HEK293 (cell line): ENCODE data around the gene ATP8A2.

Source experiments
- CTCF ChIA-PET: fragments of 350-600 bp; formaldehyde crosslinking; extraction: SDS; loops from one replicate; lab custom pipeline; 2021; ENCODE audit warnings: antibody characterized with exemption; lab: Yijun Ruan, JAX
- POLR2A ChIA-PET: fragments of 300-600 bp; formaldehyde crosslinking; extraction: SDS; loops from one replicate; lab custom pipeline; 2020; ENCODE audit warnings: antibody characterized with exemption, inconsistent platforms; lab: Yijun Ruan, JAX
- H3K27ac ChIP-seq: fragments of 200-500 bp; sonication (Bioruptor generic); 2 replicates; pipeline ENCODE4 v1.5.1; 2014; ENCODE audit warnings: low read depth, low read length, control low read depth, inconsistent platforms; ENCODE audit errors: extremely low read depth
- H3K36me3 ChIP-seq, 2 experiments: fragments of 200-500 bp in 1 of 2; sonication (Bioruptor generic) in 1 of 2; 1 replicate in 1 of 2; 2 replicates in 1 of 2; pipeline ENCODE4 v1.5.1; 2014 to 2017; ENCODE audit warnings: inconsistent platforms in 2 of 2, low read length in 2 of 2; ENCODE audit not compliant: control insufficient read depth in 2 of 2, insufficient read depth in 1 of 2
- H3K4me1 ChIP-seq: fragments of 200-500 bp; sonication (Bioruptor generic); 2 replicates; pipeline ENCODE4 v1.5.1; 2014; ENCODE audit warnings: mild to moderate bottlenecking, low read length, inconsistent platforms; ENCODE audit not compliant: control insufficient read depth, insufficient read depth
- H3K4me3 ChIP-seq: 2 replicates; pipeline ENCODE4 v1.5.1; 2011; ENCODE audit warnings: low read depth, mild to moderate bottlenecking, control low read depth, low read length, moderate library complexity
- H3K9me3 ChIP-seq: fragments of 200-500 bp; sonication (Bioruptor generic); 2 replicates; pipeline ENCODE4 v1.5.1; 2014; ENCODE audit warnings: low read depth, low read length, inconsistent platforms; ENCODE audit not compliant: control insufficient read depth, insufficient read depth
- BCL11A ChIP-seq: fragments of 450-650 bp; formaldehyde crosslinking; IDR thresholded peaks from 2 replicates; pipeline ENCODE4 v1.5.1; 2016; ENCODE audit warnings: low read depth, missing biosample characterization, missing genetic modification characterization
- GLIS1 ChIP-seq: fragments of 450-650 bp; formaldehyde crosslinking; IDR thresholded peaks from 2 replicates; pipeline ENCODE4 v1.5.1; 2016; ENCODE audit warnings: missing biosample characterization, missing genetic modification characterization
- HIC1 ChIP-seq: fragments of 450-650 bp; formaldehyde crosslinking; IDR thresholded peaks from 2 replicates; pipeline ENCODE4 v1.5.1; 2016; ENCODE audit warnings: missing biosample characterization, missing genetic modification characterization
- IKZF3 ChIP-seq: fragments of 450-650 bp; IDR thresholded peaks from 2 replicates; pipeline ENCODE4 v1.5.0; 2018; ENCODE audit warnings: missing biosample characterization, mild to moderate bottlenecking, missing genetic modification characterization, moderate library complexity
- KLF8 ChIP-seq: fragments of 450-650 bp; formaldehyde crosslinking; IDR thresholded peaks from 2 replicates; pipeline ENCODE4 v1.5.1; 2016; ENCODE audit warnings: missing biosample characterization, missing genetic modification characterization
- MEIS1 ChIP-seq: sonication (generic); formaldehyde crosslinking; IDR thresholded peaks from 2 replicates; pipeline ENCODE4 v1.8.1; 2022; ENCODE audit warnings: missing genetic modification reagents, mild to moderate bottlenecking, borderline replicate concordance
- SCRT2 ChIP-seq: fragments of 450-650 bp; formaldehyde crosslinking; IDR thresholded peaks from 2 replicates; pipeline ENCODE4 v1.5.1; 2016; ENCODE audit warnings: missing biosample characterization, missing genetic modification characterization
- TCF7L2 ChIP-seq: IDR thresholded peaks from 2 replicates; pipeline ENCODE4 v1.6.1; 2011; ENCODE audit warnings: low read depth, mild to moderate bottlenecking, inconsistent platforms, low read length, moderate library complexity, borderline replicate concordance
- TRIM28 ChIP-seq: IDR thresholded peaks from 2 replicates; pipeline ENCODE4 v1.6.1; 2011; ENCODE audit warnings: low read length, control low read depth, borderline replicate concordance
- ZFHX2 ChIP-seq: fragments of 450-650 bp; formaldehyde crosslinking; conservative IDR thresholded peaks from 2 replicates; pipeline ENCODE4 v1.5.1; 2016; ENCODE audit warnings: missing biosample characterization, missing genetic modification characterization
- ZIC2 ChIP-seq: fragments of 450-650 bp; formaldehyde crosslinking; IDR thresholded peaks from 2 replicates; pipeline ENCODE4 v1.5.1; 2016; ENCODE audit warnings: missing biosample characterization, missing genetic modification characterization
- ZNF140 ChIP-seq: fragments of 450-650 bp; formaldehyde crosslinking; IDR thresholded peaks from 2 replicates; pipeline ENCODE4 v1.5.1; 2016; ENCODE audit warnings: missing biosample characterization, missing genetic modification characterization
- ZNF146 ChIP-seq: fragments of 450-650 bp; formaldehyde crosslinking; IDR thresholded peaks from 2 replicates; pipeline ENCODE4 v1.5.1; 2016; ENCODE audit warnings: missing biosample characterization, missing genetic modification characterization
- ZNF169 ChIP-seq: fragments of 450-650 bp; formaldehyde crosslinking; IDR thresholded peaks from 2 replicates; pipeline ENCODE4 v1.5.1; 2016; ENCODE audit warnings: missing biosample characterization, missing genetic modification characterization
- ZNF239 ChIP-seq: fragments of 450-650 bp; formaldehyde crosslinking; IDR thresholded peaks from 2 replicates; pipeline ENCODE4 v1.5.1; 2016; ENCODE audit warnings: missing biosample characterization, missing genetic modification characterization
- ZNF324 ChIP-seq: fragments of 450-650 bp; formaldehyde crosslinking; IDR thresholded peaks from 2 replicates; pipeline ENCODE4 v1.5.1; 2016; ENCODE audit warnings: missing biosample characterization, missing genetic modification characterization
- ZNF433 ChIP-seq: fragments of 450-650 bp; formaldehyde crosslinking; IDR thresholded peaks from 2 replicates; pipeline ENCODE4 v1.5.1; 2016; ENCODE audit warnings: missing biosample characterization, missing genetic modification characterization, low read depth
- ZNF501 ChIP-seq: fragments of 450-650 bp; formaldehyde crosslinking; IDR thresholded peaks from 2 replicates; pipeline ENCODE4 v1.5.1; 2016; ENCODE audit warnings: missing biosample characterization, missing genetic modification characterization
- ZNF555 ChIP-seq: fragments of 450-650 bp; formaldehyde crosslinking; conservative IDR thresholded peaks from 2 replicates; pipeline ENCODE4 v1.5.1; 2017; ENCODE audit warnings: missing biosample characterization, mild to moderate bottlenecking, missing genetic modification characterization, inconsistent platforms
- ZNF600 ChIP-seq: fragments of 450-650 bp; formaldehyde crosslinking; IDR thresholded peaks from 2 replicates; pipeline ENCODE4 v1.5.1; 2016; ENCODE audit warnings: missing biosample characterization, missing genetic modification characterization
- ZNF626 ChIP-seq: fragments of 450-650 bp; sonication (Bioruptor Pico); formaldehyde crosslinking; IDR thresholded peaks from 2 replicates; pipeline ENCODE4 v1.5.1; 2018; ENCODE audit warnings: missing biosample characterization, missing genetic modification characterization, inconsistent platforms
- ZSCAN30 ChIP-seq: fragments of 450-650 bp; IDR thresholded peaks from 2 replicates; pipeline ENCODE4 v1.5.1; 2018; ENCODE audit warnings: missing biosample characterization, mild to moderate bottlenecking, missing genetic modification characterization, moderate library complexity
- ZSCAN5A ChIP-seq: fragments of 450-650 bp; formaldehyde crosslinking; IDR thresholded peaks from 2 replicates; pipeline ENCODE4 v1.5.1; 2016; ENCODE audit warnings: missing biosample characterization, missing genetic modification characterization

ATP8A2 gene

GRCh38 chr13:26019881-26020870 is 648.4 kb downstream of the ATP8A2 start:
- POLR2A ChIA-PET = no interaction called here
- no peak overlapping the region for H3K4me3 ChIP-seq
- peak overlapping the region; percentile 53 for H3K27ac ChIP-seq
- peaks cover 11% of the 10 kb centered on the region for H3K4me1 ChIP-seq
- CTCF ChIA-PET = interaction anchor here (0.9 to 1.0 kb wide), 2 partner anchors 16 to 29 kb away, joined by 3 read pairs; no protein-coding TSS in a partner anchor
- no peaks in the 10 kb centered on the region for H3K9me3 ChIP-seq
- H3K36me3 ChIP-seq = no peaks in the 10 kb centered on the region
- TF ChIP-seq TRIM28 = peak; percentile 69
- TF ChIP-seq ZSCAN5A (tag by site-specific recombination) = no peak
- TF ChIP-seq ZNF600 (tag by site-specific recombination) = peak; percentile 88
- no peak for TF ChIP-seq ZNF501 (tag by site-specific recombination)
- TF ChIP-seq ZNF626 (tag by site-specific recombination) = no peak
- TF ChIP-seq GLIS1 (tag by site-specific recombination) = peak; percentile 61
- TF ChIP-seq ZIC2 (tag by site-specific recombination) = peak; percentile 48

GRCh38 chr13:26020891-26021290 is 649.1 kb downstream of the ATP8A2 start:
- TF ChIP-seq ZNF169 (tag by site-specific recombination) = no peak
- no peak for TF ChIP-seq IKZF3 (tag by site-specific recombination)
- TF ChIP-seq ZNF239 = no peak
- TF ChIP-seq SCRT2 (tag by site-specific recombination) = peak; percentile 85
- no peak for TF ChIP-seq ZNF146
- no peak for TF ChIP-seq ZNF140
- TF ChIP-seq KLF8 (tag by site-specific recombination) = no peak
- no peak for TF ChIP-seq ZNF626 (tag by site-specific recombination)
- TF ChIP-seq, all 188 proteins: peak for 1
- no peak overlapping the region for H3K4me3 ChIP-seq
- no peaks in the 10 kb centered on the region for H3K36me3 ChIP-seq
- no peak overlapping the region for H3K27ac ChIP-seq
- no peaks in the 10 kb centered on the region for H3K9me3 ChIP-seq
- CTCF ChIA-PET = interaction anchor here (0.9 kb wide), 1 partner anchor 29 kb away, joined by 3 read pairs; no protein-coding TSS in a partner anchor
- POLR2A ChIA-PET = no interaction called here
- H3K4me1 ChIP-seq = peaks cover 11% of the 10 kb centered on the region

- Histone ChIP-seq H3K27ac (no peak overlapping the region), H3K9me3 (no peaks in the 10 kb centered on the region), H3K4me3 (no peak overlapping the region), H3K4me1 (peaks cover 11% of the 10 kb centered on the region), H3K36me3 (no peaks in the 10 kb centered on the region)
- ChIA-PET POLR2A (no interaction called here), CTCF (interaction anchor here (1.5 kb wide), 1 partner anchor 16 kb away, joined by 4 read pairs; no protein-coding TSS in a partner anchor)
- no peak for TF ChIP-seq TCF7L2
- TF ChIP-seq ZNF555 (tag by site-specific recombination) = no peak
- TF ChIP-seq MEIS1 (CRISPR knock-in tag) = no peak
- no peak for TF ChIP-seq ZSCAN5A (tag by site-specific recombination)
- no peak for TF ChIP-seq ZSCAN30 (tag by site-specific recombination)
- TF ChIP-seq ZNF324 = no peak
- no peak for TF ChIP-seq ZNF433
- no peak for TF ChIP-seq BCL11A
- no peak for TF ChIP-seq IKZF3 (tag by site-specific recombination)
- TF ChIP-seq HIC1 (tag by site-specific recombination) = no peak
- TF ChIP-seq ZFHX2 (tag by site-specific recombination) = no peak
Measured at GRCh38 chr13:26021516-26021915, 649.7 kb downstream of the ATP8A2 start.
